K562 (cell line): ENCODE data around the gene NRCAM. TPM values are rescaled to one million over a fixed set of nuclear protein-coding genes. Genes with fewer than 3 reads are reported as not detected.

ENCODE experiments used
- ATAC-seq: fragments of 200-7000 bp; cut with Tn5 transposase; 3 replicates; pipeline ENCODE4 v1.9.1; 2020; ENCODE audit warnings: moderate library complexity
- BruUV-seq: library from RNA; stranded (reverse); fragments of 400-500 nt; replicated peaks from 2 replicates; lab custom pipeline; 2021; lab: Mats Ljungman, UMichigan
- CTCF ChIA-PET: fragments of 300-600 bp; formaldehyde crosslinking; extraction: SDS; loops from one replicate; lab custom pipeline; 2021; ENCODE audit warnings: low intra/inter-chr PET ratio; lab: Yijun Ruan, JAX
- POLR2A ChIA-PET: fragments of 300-600, 350-650 bp; sonication (Branson Sonifier 250); formaldehyde crosslinking; extraction: SDS; loops from one replicate; lab custom pipeline; 2021; ENCODE audit warnings: antibody characterized with exemption, inconsistent platforms; lab: Yijun Ruan, JAX
- DNase-seq, 4 experiments: peaks; one replicate each; pipeline versions ENCODE4 v3.0.0 to v3.0.0-alpha.2; 2011 to 2018; ENCODE audit warnings: low spot score in 3 of 4, mixed read lengths in 3 of 4; ENCODE audit errors: extremely low read depth in 1 of 4
- FAIRE-seq: peaks from 2 replicates; lab custom pipeline; 2011; peaks lifted over from hg19 to GRCh38; lab: Jason Lieb, UNC
- H2AFZ ChIP-seq: 2 replicates; pipeline ENCODE4 v1.6.0; 2011; ENCODE audit warnings: low read depth, low read length, control low read depth, inconsistent platforms
- H3K27ac ChIP-seq: fragments of 200-600 bp; 3 replicates; pipeline ENCODE4 v1.8.0; 2011; ENCODE audit warnings: low read depth, mild to moderate bottlenecking, control low read depth, inconsistent platforms, low read length, moderate library complexity, mixed read lengths; ENCODE audit errors: extremely low read depth
- H3K27me3 ChIP-seq, 2 experiments: fragments of 300-600 bp in 1 of 2; 2 replicates in 1 of 2; 3 replicates in 1 of 2; pipeline versions ENCODE4 v1.6.0 to v1.8.0; 2011; ENCODE audit warnings: inconsistent platforms in 2 of 2, low read length in 2 of 2, mild to moderate bottlenecking in 1 of 2, mixed read lengths in 1 of 2, moderate library complexity in 1 of 2; ENCODE audit not compliant: control insufficient read depth in 2 of 2, insufficient read depth in 2 of 2
- H3K36me3 ChIP-seq: fragments of 300-600 bp; 3 replicates; pipeline ENCODE4 v1.8.0; 2011; ENCODE audit warnings: mild to moderate bottlenecking, low read length, inconsistent platforms; ENCODE audit not compliant: control insufficient read depth, insufficient read depth
- H3K4me1 ChIP-seq, 2 experiments: fragments of 200-600 bp in 1 of 2; replicated peaks in 1 of 2; 2 replicates in 1 of 2; 3 replicates in 1 of 2; pipeline versions ENCODE4 v1.5.1 to v1.8.0; 2011; ENCODE audit warnings: inconsistent platforms in 2 of 2, low read length in 2 of 2, mild to moderate bottlenecking in 1 of 2, mixed read lengths in 1 of 2, moderate library complexity in 1 of 2; ENCODE audit not compliant: control insufficient read depth in 2 of 2, insufficient read depth in 2 of 2
- H3K4me2 ChIP-seq: 2 replicates; pipeline ENCODE4 v1.6.1; 2011; ENCODE audit warnings: low read length, control low read depth, inconsistent platforms, mixed read lengths; ENCODE audit not compliant: insufficient read depth
- H3K4me3 ChIP-seq: fragments of 200-600 bp; sonication (generic), shearing (Covaris generic); 2 replicates; pipeline ENCODE4 v1.5.1; 2016; ENCODE audit warnings: control low read depth, inconsistent platforms
- H3K79me2 ChIP-seq: fragments of 200-600 bp; 3 replicates; pipeline ENCODE4 v1.8.0; 2011; ENCODE audit warnings: low read length, inconsistent platforms; ENCODE audit not compliant: control insufficient read depth, insufficient read depth
- H3K9ac ChIP-seq, 2 experiments: 2 replicates each; pipeline versions ENCODE4 v1.6.0 to v1.6.1; 2011; ENCODE audit warnings: low read depth in 2 of 2, low read length in 2 of 2, control low read depth in 1 of 2, inconsistent platforms in 1 of 2, mild to moderate bottlenecking in 1 of 2, mixed read lengths in 1 of 2; ENCODE audit not compliant: insufficient read depth in 1 of 2
- H3K9me1 ChIP-seq: one replicate; pipeline ENCODE4 v1.6.0; 2011; ENCODE audit warnings: inconsistent platforms, mild to moderate bottlenecking, low read length, moderate library complexity; ENCODE audit not compliant: control insufficient read depth, insufficient read depth
- H3K9me3 ChIP-seq: replicated peaks from 2 replicates; pipeline ENCODE4 v1.5.1; 2011; ENCODE audit warnings: low read depth, low read length, inconsistent platforms; ENCODE audit not compliant: control insufficient read depth, insufficient read depth
- H4K20me1 ChIP-seq: replicated peaks from 2 replicates; pipeline ENCODE4 v1.6.1; 2011; ENCODE audit warnings: low read length, inconsistent platforms, mixed read lengths; ENCODE audit not compliant: control insufficient read depth, insufficient read depth
- HNRNPUL1 ChIP-seq: fragments of 200-400 bp; formaldehyde crosslinking; IDR thresholded peaks from 2 replicates; pipeline ENCODE4 v1.6.1; 2017; ENCODE audit warnings: low read length
- TAF1 ChIP-seq: IDR thresholded peaks from 2 replicates; pipeline ENCODE4 v1.6.1; 2011; ENCODE audit warnings: mild to moderate bottlenecking, low read length, moderate library complexity; ENCODE audit not compliant: insufficient read depth, control insufficient read depth, severe bottlenecking; ENCODE audit errors: extremely low read depth
- WGBS: fragments of 100-300 bp; shearing (Covaris generic); methylation state at CpG from one replicate; pipeline ENCODE4 v1.1.6; 2016; ENCODE audit warnings: low coverage, mixed read lengths; ENCODE audit not compliant: insufficient coverage; ENCODE audit errors: missing lambda C conversion rate; 5-methylcytosine and 5-hydroxymethylcytosine counted together
- in situ Hi-C: fragments of 300-500 bp; cut with MboI; formaldehyde crosslinking; loops from 4 replicates; pipeline ENCODE4 v1.15.0; 2018; ENCODE audit warnings: inconsistent platforms, mixed read lengths
- intact Hi-C: fragments of 100-400 bp; cut with micrococcal nuclease; formaldehyde crosslinking; loops from 2 replicates; pipeline ENCODE4 v1.14.2; 2022
- polyA plus RNA-seq, 8 experiments: library from polyadenylated mRNA; depleted of rRNA in 4 of 8; stranded (reverse) in 5 of 8; unstranded in 3 of 8; fragments of >200 nt; fragmentation: Nextera tagmentation in 2 of 8; fragmentation: Illumina TruSeq in 1 of 8; extraction: Ambion mirVana in 2 of 8; extraction: Trizol in 1 of 8; gene quantifications; 2 replicates each; pipeline versions ENCODE4 v1.2.1 to v1.2.3, GENCODE V29; 2011 to 2014; ENCODE audit warnings: inconsistent platforms in 1 of 8, missing spikeins in 1 of 8
- total RNA-seq, 7 experiments: library from RNA; depleted of rRNA in 6 of 7; stranded (reverse); fragments of >200 nt in 6 of 7; fragmentation: Illumina TruSeq in 2 of 7; extraction: Trizol in 2 of 7; gene quantifications; 2 replicates each; pipeline versions ENCODE4 v1.2.1 to v1.2.3, GENCODE V29; 2011 to 2021; ENCODE audit warnings: low replicate concordance in 1 of 7
- TF ChIP-seq, protein P1 (sequence below): sonication (generic); formaldehyde crosslinking; IDR thresholded peaks from 2 replicates; pipeline ENCODE4 v1.4.0; 2020; ENCODE audit warnings: mild to moderate bottlenecking, missing genetic modification reagents
- TF ChIP-seq, protein P2 (sequence below): conservative IDR thresholded peaks from 2 replicates; pipeline ENCODE4 v1.6.1; 2011; ENCODE audit warnings: low read depth, mild to moderate bottlenecking, low read length; ENCODE audit not compliant: control insufficient read depth
- TF ChIP-seq, protein P3 (sequence below), 2 experiments: fragments of 450-650 bp; IDR thresholded peaks; 2 replicates each; pipeline ENCODE4 v1.6.1; 2016; ENCODE audit warnings: mild to moderate bottlenecking in 2 of 2, borderline replicate concordance in 1 of 2, low read depth in 1 of 2, moderate library complexity in 1 of 2

NRCAM gene
- total and polyA plus RNA-seq, 9 of the 15 experiments (the other 6 are each of a cell fraction or from before 2014, with no cell fraction given) = 0.03 to 0.54 (median 0.12) TPM; not detected in 1

DNA sequence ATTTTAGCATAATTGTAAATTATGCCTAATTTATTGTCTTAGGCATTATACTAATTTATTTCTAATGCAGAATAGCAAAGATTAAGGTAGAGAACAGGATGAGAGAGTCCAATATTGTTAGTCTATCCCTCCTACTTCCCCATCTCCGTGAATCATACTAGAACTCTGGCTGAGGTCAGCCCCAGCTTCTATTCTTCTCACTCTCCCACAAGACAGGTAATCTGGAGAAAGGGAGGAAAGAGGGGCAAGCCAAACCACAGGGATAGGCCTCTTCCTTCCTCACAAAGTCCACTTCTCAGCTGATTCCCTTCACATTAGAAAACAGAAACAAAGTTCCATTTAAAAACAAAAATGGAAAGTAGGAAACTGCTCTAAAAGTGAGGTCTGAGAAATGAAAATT lies 208.6 kb downstream of the NRCAM start (continued):
- TF ChIP-seq, protein P1, sequence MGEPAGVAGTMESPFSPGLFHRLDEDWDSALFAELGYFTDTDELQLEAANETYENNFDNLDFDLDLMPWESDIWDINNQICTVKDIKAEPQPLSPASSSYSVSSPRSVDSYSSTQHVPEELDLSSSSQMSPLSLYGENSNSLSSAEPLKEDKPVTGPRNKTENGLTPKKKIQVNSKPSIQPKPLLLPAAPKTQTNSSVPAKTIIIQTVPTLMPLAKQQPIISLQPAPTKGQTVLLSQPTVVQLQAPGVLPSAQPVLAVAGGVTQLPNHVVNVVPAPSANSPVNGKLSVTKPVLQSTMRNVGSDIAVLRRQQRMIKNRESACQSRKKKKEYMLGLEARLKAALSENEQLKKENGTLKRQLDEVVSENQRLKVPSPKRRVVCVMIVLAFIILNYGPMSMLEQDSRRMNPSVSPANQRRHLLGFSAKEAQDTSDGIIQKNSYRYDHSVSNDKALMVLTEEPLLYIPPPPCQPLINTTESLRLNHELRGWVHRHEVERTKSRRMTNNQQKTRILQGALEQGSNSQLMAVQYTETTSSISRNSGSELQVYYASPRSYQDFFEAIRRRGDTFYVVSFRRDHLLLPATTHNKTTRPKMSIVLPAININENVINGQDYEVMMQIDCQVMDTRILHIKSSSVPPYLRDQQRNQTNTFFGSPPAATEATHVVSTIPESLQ (CRISPR knock-in tag) = no peak

DNA sequence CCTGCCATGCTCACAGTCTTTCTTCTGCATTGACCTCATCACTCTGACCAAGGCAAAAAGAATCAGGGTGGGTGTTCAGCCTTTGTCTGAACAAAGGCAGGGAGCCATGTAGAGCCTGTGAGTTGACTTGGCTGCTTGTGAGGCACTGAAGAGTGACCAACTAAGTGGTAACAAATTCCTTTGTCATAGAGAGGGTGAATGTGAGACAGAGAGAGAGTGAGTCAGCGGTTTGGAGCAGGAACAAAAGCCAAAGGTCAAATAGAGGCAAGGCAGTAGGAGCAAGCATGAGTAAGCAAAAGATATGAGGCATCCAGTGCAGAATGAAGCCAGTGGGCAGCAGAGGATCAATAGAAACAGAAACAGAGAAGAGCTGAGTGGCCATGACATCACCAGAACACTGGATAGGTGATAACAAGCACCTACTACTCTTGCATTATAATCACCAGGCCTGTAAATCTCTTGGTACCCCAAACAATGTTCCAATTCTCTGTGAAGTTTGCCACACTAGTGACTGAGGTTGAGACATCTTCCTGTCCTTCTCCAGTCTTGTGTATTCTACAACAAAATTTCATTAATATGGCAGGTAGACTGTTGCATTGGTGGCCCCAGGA lies 209.9 kb downstream of the NRCAM start:
- peaks cover 11 to 31% of the 10 kb centered on the region in 2 experiments for H3K4me1 ChIP-seq
- in situ Hi-C loops = no loop called here
- H2AFZ ChIP-seq = peak overlapping the region; percentile 99
- ChIA-PET POLR2A (interaction anchor here (0.7 to 4.0 kb wide), 8 partner anchors 10 to 503 kb away, joined by 3 to 29 read pairs (median 3); no protein-coding TSS in a partner anchor), CTCF (no interaction called here)
- H3K4me3 ChIP-seq = no peak overlapping the region
- intact Hi-C loops = loop anchor here (1.0 kb wide), 1 partner anchor 35 kb away; no protein-coding TSS in a partner anchor
- ATAC-seq (peak; percentile 99), DNase-seq (peak; percentile 82 to 97 (median 86)), FAIRE-seq (peak; percentile 98)
- H3K79me2 ChIP-seq = no peaks in the 10 kb centered on the region
- 0% methylated on average over 1 of the region's 1 CpG for WGBS
- no peaks in the 10 kb centered on the region for H4K20me1 ChIP-seq
- H3K36me3 ChIP-seq = no peaks in the 10 kb centered on the region
- peak overlapping the region in 1 of 2 experiments; percentile 61; a peak in 3 of 4 replicates for H3K9ac ChIP-seq
- no peaks in the 10 kb centered on the region for H3K9me1 ChIP-seq
- BruUV-seq = no TSS peak
- H3K27me3 ChIP-seq = no peaks in the 10 kb centered on the region
- no peaks in the 10 kb centered on the region; the same call in 1 of the 2 replicates for H3K9me3 ChIP-seq
- H3K27ac ChIP-seq = peak overlapping the region; percentile 92
- H3K4me2 ChIP-seq = peak overlapping the region; percentile 81
- TF ChIP-seq TAF1 = peak; percentile 32
- TF ChIP-seq, protein P2, sequence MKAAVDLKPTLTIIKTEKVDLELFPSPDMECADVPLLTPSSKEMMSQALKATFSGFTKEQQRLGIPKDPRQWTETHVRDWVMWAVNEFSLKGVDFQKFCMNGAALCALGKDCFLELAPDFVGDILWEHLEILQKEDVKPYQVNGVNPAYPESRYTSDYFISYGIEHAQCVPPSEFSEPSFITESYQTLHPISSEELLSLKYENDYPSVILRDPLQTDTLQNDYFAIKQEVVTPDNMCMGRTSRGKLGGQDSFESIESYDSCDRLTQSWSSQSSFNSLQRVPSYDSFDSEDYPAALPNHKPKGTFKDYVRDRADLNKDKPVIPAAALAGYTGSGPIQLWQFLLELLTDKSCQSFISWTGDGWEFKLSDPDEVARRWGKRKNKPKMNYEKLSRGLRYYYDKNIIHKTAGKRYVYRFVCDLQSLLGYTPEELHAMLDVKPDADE = no peak
- TF ChIP-seq, protein P3, sequence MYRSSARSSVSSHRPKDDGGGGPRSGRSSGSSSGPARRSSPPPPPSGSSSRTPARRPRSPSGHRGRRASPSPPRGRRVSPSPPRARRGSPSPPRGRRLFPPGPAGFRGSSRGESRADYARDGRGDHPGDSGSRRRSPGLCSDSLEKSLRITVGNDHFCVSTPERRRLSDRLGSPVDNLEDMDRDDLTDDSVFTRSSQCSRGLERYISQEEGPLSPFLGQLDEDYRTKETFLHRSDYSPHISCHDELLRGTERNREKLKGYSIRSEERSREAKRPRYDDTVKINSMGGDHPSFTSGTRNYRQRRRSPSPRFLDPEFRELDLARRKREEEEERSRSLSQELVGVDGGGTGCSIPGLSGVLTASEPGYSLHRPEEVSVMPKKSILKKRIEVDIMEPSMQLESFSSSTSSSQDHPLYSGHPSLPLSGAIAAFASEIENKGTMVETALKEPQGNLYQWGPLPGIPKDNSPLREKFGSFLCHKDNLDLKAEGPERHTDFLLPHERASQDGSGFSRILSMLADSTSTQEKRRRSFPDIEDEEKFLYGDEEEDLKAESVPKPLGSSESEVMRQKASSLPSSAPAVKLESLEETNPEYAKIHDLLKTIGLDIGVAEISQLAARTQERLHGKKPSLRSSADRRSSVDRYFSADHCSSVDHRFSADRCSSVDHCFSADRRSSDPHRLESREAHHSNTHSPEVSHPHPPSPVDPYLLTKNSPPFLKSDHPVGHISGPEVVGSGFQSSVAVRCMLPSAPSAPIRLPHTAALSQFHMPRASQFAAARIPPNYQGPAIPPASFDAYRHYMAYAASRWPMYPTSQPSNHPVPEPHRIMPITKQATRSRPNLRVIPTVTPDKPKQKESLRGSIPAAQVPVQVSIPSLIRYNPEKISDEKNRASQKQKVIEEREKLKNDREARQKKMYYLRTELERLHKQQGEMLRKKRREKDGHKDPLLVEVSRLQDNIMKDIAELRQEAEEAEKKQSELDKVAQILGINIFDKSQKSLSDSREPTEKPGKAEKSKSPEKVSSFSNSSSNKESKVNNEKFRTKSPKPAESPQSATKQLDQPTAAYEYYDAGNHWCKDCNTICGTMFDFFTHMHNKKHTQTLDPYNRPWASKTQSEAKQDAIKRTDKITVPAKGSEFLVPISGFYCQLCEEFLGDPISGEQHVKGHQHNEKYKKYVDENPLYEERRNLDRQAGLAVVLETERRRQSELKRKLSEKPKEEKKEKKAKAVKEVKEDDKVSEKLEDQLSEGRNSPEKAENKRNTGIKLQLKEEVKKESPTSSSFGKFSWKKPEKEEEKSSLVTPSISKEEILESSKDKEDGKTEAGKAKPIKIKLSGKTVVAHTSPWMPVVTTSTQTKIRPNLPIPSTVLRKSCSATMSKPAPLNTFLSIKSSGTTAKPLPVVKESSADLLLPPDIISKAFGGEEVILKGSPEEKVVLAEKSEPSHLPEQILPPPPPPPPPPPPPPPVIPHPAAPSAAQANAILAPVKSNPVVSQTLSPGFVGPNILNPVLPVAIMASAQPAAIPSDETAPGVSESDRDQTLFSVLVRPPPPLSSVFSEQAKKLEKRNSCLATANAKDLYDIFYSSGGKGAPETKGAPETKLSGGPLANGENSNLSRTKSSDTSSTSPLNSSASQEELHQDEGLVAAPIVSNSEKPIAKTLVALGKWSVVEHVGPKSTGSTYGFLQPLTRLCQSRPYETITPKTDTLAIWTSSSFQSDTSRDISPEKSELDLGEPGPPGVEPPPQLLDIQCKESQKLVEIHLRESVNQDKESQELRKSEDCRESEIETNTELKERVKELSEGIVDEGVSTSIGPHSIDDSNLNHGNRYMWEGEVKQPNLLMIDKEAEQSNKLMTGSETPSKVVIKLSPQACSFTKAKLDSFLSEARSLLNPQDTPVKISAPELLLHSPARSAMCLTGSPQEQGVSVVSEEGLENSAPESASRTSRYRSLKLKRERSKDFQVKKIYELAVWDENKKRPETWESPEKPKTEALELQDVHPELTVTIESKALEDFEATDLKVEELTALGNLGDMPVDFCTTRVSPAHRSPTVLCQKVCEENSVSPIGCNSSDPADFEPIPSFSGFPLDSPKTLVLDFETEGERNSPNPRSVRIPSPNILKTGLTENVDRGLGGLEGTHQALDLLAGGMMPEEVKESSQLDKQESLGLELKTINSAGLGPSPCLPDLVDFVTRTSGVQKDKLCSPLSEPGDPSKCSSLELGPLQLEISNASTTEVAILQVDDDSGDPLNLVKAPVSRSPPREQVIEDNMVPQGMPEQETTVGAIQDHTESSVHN (IDR thresholded peaks at IDR 0.05; ENCODE audit: borderline replicate concordance in 1 of 2, low read depth in 1 of 2) = peak in 1 of 2 experiments; percentile 92; a peak in 2 of 4 replicates
- TF ChIP-seq HNRNPUL1 = no peak
